Measurements from ENCODE around the gene TSHR.

The TSHR gene

GRCh38 chr14:81192594-81192993 lies 237.2 kb downstream of the TSHR start:
- Mint-ChIP-seq H3K4me3 (peak overlapping the region; percentile 69), H3K4me1 (peaks cover 66% of the 10 kb centered on the region), H3K27me3 (no peaks in the 10 kb centered on the region), H3K36me3 (peaks cover 66% of the 10 kb centered on the region), H3K9me3 (no peaks in the 10 kb centered on the region), H3K27ac (peak overlapping the region; percentile 91)
- CTCF ChIA-PET = no interaction called here
- DNase-seq = peak; percentile 43

- DNase-seq = peak; percentile 34
- Mint-ChIP-seq H3K9me3 (no peaks in the 10 kb centered on the region), H3K36me3 (peaks cover 63% of the 10 kb centered on the region), H3K27me3 (no peaks in the 10 kb centered on the region), H3K4me1 (peaks cover 52% of the 10 kb centered on the region), H3K4me3 (no peak overlapping the region), H3K27ac (peak overlapping the region; percentile 44)
- CTCF ChIA-PET = interaction anchor here (0.7 kb wide), 1 partner anchor 205 kb away, joined by 3 read pairs; no protein-coding TSS in a partner anchor
Observed at GRCh38 chr14:81193924-81194633, 238.7 kb downstream of the TSHR start.
